Osteocyte (in vitro differentiated cells): ENCODE data around the gene TMEM242. TPM values are rescaled to one million over a fixed set of nuclear protein-coding genes. Genes with fewer than 3 reads are reported as not detected.

Source experiments
- DNase-seq: peaks from one replicate; pipeline ENCODE4 v3.0.0; 2021; ENCODE audit warnings: mixed read lengths; ENCODE audit not compliant: unreplicated experiment; ENCODE audit errors: extremely low spot score
- H3K27ac Mint-ChIP-seq: one replicate; pipeline ENCODE4 v1.8.0; 2021; ENCODE audit warnings: mild to moderate bottlenecking, mixed read lengths; ENCODE audit not compliant: unreplicated experiment
- H3K27me3 Mint-ChIP-seq: one replicate; pipeline ENCODE4 v1.8.0; 2021; ENCODE audit warnings: mixed read lengths; ENCODE audit not compliant: unreplicated experiment
- H3K36me3 Mint-ChIP-seq: one replicate; pipeline ENCODE4 v1.8.0; 2021; ENCODE audit warnings: mixed read lengths; ENCODE audit not compliant: unreplicated experiment
- H3K4me1 Mint-ChIP-seq: one replicate; pipeline ENCODE4 v1.8.0; 2021; ENCODE audit warnings: mixed read lengths; ENCODE audit not compliant: unreplicated experiment
- H3K4me3 Mint-ChIP-seq: one replicate; pipeline ENCODE4 v1.8.0; 2021; ENCODE audit warnings: mild to moderate bottlenecking, moderate library complexity, mixed read lengths; ENCODE audit not compliant: unreplicated experiment
- H3K9me3 Mint-ChIP-seq: one replicate; pipeline ENCODE4 v1.8.0; 2021; ENCODE audit warnings: mixed read lengths; ENCODE audit not compliant: unreplicated experiment
- CTCF ChIP-seq: fragments of 200-600 bp; sonication (generic); IDR thresholded peaks from 2 replicates; pipeline ENCODE4 v1.5.0; 2021; ENCODE audit warnings: antibody characterized with exemption, mild to moderate bottlenecking, moderate library complexity
- total RNA-seq: library from RNA; stranded (reverse); gene quantifications from 2 replicates; pipeline ENCODE4 v1.2.1, GENCODE V29; 2021

The TMEM242 gene
- total RNA-seq, 1 donor from 2014 or later: 12.7 TPM

GRCh38 chr6:157291356-157291755 is 32.0 kb downstream of the TMEM242 start:
- no peak for DNase-seq
- no peaks in the 10 kb centered on the region for H3K4me1 Mint-ChIP-seq
- no peak overlapping the region for H3K4me3 Mint-ChIP-seq
- H3K9me3 Mint-ChIP-seq: no peaks in the 10 kb centered on the region
- H3K27ac Mint-ChIP-seq: no peak overlapping the region
- no peaks in the 10 kb centered on the region for H3K27me3 Mint-ChIP-seq
- no peak for TF ChIP-seq CTCF
- H3K36me3 Mint-ChIP-seq: peaks cover 18% of the 10 kb centered on the region

GRCh38 chr6:157290797-157291196 is 32.5 kb downstream of the TMEM242 start:
- Mint-ChIP-seq H3K4me3 (no peak overlapping the region), H3K36me3 (peaks cover 18% of the 10 kb centered on the region), H3K4me1 (no peaks in the 10 kb centered on the region), H3K27me3 (no peaks in the 10 kb centered on the region), H3K27ac (no peak overlapping the region), H3K9me3 (no peaks in the 10 kb centered on the region)
- DNase-seq: no peak
- TF ChIP-seq CTCF: no peak

GRCh38 chr6:157289764-157290163 is 33.6 kb downstream of the TMEM242 start:
- Mint-ChIP-seq H3K36me3 (peaks cover 18% of the 10 kb centered on the region), H3K9me3 (no peaks in the 10 kb centered on the region), H3K27ac (no peak overlapping the region), H3K27me3 (no peaks in the 10 kb centered on the region), H3K4me1 (no peaks in the 10 kb centered on the region), H3K4me3 (no peak overlapping the region)
- no peak for TF ChIP-seq CTCF
- DNase-seq: no peak

- TF ChIP-seq CTCF: no peak
- H3K27me3 Mint-ChIP-seq: no peaks in the 10 kb centered on the region
- H3K27ac Mint-ChIP-seq: no peak overlapping the region
Observed at GRCh38 chr6:157288575-157288974, 34.7 kb downstream of the TMEM242 start.

GRCh38 chr6:157287923-157288322 is 35.4 kb downstream of the TMEM242 start:
- Mint-ChIP-seq H3K36me3 (peaks cover 18% of the 10 kb centered on the region), H3K4me1 (no peaks in the 10 kb centered on the region), H3K4me3 (no peak overlapping the region), H3K27me3 (no peaks in the 10 kb centered on the region), H3K27ac (no peak overlapping the region), H3K9me3 (no peaks in the 10 kb centered on the region)
- no peak for DNase-seq
- TF ChIP-seq CTCF: no peak

More at GRCh38 chr6:157288575-157288974, 34.7 kb downstream of the TMEM242 start:
- no peak overlapping the region for H3K4me3 Mint-ChIP-seq
- H3K9me3 Mint-ChIP-seq: no peaks in the 10 kb centered on the region
- H3K36me3 Mint-ChIP-seq: peaks cover 18% of the 10 kb centered on the region
- H3K4me1 Mint-ChIP-seq: no peaks in the 10 kb centered on the region
- no peak for DNase-seq
